GM19395 (cell line): ENCODE results near the gene CABP4.
"Not testable (repeated sequence)": the region's sequence is repeated elsewhere in the genome, so short reads cannot be mapped to it uniquely, and the experiment has no call there.

Experiments
- ATAC-seq: cut with Tn5 transposase; IDR thresholded peaks from one replicate; pipeline ENCODE4 v1.9.1; 2021; ENCODE audit warnings: mild to moderate bottlenecking, moderate library complexity; ENCODE audit not compliant: unreplicated experiment

The CABP4 gene

DNA sequence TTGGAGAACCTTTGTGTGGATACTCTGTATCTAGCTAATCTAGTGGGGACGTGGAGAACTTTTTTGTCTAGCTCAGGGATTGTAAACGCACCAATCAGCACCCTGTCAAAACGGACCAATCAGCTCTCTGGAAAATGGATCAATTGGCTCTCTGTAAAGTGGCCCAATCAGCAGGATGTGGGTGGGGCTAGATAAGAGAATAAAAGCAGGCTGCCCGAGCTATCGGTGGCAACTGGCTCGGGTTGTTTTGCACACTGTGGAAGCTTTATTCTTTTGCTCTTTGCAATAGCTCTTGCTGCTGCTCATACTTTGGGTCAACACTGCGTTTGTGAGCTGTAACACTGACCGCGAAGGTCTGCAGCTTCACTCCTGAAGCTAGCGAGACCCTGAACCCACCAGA lies 21.5 kb downstream of the CABP4 start:
- ATAC-seq, result not testable (repeated sequence)

DNA sequence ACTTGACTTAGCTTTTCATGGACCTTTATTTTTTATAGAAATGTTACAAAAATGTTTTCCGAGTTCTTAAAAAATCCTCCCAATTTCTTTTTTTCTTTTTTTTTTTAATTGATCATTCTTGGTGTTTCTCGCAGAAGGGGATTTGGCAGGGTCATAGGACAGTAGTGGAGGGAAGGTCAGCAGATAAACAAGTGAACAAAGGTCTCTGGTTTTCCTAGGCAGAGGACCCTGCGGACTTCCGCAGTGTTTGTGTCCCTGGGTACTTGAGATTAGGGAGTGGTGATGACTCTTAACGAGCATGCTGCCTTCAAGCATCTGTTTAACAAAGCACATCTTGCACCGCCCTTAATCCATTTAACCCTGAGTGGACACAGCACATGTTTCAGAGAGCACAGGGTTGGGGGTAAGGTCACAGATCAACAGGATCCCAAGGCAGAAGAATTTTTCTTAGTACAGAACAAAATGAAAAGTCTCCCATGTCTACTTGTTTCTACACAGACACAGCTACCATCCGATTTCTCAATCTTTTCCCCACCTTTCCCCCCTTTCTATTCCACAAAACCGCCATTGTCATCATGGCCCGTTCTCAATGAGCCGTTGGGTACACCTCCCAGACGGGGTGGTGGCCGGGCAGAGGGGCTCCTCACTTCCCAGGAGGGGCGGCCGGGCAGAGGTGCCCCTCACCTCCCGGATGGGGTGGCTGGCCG lies 22.3 kb downstream of the CABP4 start:
- ATAC-seq, result not testable (repeated sequence)

DNA sequence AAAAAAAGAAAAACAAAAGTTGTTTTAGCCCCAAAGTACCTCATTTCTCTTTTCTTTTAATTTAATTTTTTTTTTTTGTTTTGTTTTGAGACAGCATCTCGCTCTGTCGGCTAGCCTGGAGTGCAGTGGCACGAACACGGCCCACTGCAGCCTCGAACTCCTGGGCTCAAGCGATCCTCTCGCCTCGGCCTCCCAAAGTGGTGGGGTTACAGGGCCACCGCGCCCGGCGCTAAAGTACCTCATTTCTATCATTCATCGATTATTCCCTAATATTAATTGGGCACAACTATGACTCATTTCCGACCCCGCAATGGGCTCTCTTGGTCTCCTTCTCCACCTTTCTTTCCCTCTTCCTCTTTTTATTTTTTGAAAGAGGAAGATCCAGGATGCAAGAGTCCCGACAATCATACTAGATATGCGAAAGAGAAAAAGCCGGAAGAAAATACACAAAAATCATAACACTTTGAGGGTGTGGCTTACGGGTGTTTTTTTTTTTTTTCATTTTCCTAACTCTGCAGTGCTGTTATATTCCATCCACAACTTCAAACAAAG lies 27.2 kb downstream of the CABP4 start:
- peak; percentile 1 for ATAC-seq

DNA sequence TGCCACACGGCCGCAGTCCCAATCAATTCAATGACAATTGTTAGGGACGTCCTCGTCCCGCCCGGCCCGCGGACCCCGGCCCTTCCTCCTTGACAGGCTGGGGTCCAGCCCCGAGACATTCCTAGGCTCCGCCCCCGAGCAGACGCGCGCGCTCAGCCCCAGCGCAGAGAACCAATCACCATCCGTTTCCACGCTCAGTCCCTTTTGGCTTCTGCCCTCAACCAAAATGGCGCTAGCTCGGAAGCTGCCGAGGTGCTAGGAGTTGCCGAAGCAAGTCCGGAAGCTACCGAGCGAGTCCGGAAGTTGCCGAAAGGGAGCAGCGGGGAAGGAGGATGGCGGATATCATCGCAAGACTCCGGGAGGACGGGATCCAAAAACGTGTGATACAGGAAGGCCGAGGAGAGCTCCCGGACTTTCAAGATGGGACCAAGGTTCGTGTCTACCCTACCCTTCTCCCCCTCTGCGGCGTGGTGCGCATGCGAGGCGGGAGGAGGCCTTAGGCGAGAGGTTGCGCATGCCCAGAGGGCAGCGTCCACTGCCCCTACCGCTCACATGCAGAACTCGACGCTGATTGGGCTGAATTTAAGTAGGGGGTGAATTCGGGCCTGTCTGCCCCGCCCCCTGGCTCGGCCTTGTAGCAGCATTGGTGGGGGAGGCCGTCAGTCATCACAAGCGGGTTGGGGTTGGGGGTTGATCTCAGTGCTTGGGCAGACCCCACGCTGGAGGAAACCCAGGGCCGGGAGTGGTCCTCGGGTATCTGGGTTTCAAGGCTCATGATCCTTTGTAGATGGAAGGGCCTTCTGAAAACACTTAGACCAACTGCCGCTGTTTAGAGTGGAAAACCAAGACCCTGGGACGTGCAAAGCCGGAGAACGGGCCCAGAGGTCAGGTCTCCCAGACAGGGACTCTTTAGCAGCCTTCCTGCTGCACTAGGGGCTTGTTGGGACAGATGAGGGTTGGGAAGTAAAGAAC lies 28.0 kb downstream of the CABP4 start, which contains the start of gene AIP:
TSS of gene AIP (plus strand) at position 200 of the 972 bp plus-strand sequence. CDS start at position 333, 133 bp downstream.
- peak; percentile 72 for ATAC-seq

DNA sequence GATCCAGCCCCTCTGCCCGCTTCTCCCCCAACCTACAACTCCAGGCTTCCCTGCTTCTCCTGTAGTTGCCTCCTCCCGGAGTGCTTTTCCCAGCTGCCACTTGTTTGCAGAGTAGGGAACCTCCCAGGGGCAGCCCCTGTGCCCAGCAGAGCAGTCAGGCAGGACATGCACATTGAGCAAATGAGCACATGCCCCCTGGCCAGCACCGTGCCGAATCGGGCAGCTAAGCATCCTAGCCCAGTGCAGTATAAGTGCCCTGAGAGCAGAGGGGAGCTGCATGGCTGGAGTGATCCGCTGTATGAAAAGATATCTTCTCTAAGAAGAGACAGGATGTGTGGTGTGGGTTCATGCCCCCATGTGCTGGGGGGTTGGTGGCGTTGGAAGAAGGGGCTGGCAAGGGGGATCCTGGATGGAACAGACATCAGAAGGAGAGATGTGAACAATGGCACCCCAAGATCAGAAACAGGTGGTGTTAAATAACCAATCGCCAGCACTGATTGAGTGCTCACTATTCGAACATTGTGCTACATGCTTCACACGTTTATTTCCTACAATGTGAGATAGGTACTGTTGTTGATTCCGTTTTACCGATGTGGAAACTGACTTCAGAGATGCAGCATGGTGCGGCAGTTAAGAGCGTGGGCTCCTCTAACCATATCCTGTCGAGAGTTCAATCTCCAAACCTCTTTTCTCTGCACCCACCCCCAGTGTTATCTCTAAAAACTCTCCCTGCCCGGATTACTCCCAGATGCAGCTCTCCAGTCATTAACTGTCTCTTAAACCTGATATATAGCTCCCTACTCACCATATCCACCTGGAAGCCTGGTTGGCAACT lies 28.9 kb downstream of the CABP4 start:
- ATAC-seq, result no peak

DNA sequence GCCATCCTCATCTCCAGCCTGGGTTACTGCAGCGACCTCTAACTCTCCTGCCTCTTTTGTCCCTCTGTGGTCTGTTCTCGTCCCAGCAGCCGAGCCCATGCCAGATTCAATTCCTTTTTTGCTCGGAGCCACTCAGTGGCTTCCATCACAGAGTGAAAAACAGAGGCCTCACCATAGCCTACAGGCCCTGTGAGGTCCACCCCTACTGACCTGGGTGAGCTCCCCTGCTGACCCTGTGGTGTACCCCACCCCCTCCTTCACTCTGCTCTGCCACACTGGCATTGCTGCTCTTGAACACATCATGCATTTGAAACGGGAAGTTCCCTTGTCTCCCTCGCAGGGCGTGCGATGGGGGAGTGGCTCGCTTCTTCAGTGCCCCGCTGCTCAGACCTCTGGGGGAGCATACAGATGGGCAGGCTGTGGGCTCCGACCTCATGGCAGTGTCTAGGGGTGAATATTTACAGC lies 29.7 kb downstream of the CABP4 start:
- no peak for ATAC-seq

DNA sequence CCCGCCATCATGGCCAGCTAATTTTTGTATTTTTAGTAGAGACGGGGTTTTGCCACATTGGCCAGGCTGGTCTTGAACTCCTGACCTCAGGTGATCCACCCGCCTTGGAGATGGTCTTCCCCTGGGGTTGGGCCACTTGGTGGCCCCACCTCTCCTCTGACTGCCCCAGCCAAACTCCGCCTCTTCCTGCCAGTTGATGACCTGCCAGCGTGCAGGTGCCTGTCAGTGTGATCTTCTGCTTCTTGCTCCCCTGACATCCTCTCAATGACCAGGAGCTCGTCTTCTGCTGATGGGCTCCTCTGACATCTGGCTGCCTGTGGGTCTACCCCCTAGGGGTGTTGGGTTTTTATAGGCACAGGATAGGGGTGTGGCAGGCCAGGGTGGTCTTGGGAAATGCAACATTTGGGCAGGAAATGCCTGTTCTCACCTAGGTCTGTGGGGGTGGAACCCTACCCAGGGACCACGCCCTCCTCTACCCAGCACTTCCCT lies 30.8 kb downstream of the CABP4 start:
- not testable (repeated sequence) for ATAC-seq

DNA sequence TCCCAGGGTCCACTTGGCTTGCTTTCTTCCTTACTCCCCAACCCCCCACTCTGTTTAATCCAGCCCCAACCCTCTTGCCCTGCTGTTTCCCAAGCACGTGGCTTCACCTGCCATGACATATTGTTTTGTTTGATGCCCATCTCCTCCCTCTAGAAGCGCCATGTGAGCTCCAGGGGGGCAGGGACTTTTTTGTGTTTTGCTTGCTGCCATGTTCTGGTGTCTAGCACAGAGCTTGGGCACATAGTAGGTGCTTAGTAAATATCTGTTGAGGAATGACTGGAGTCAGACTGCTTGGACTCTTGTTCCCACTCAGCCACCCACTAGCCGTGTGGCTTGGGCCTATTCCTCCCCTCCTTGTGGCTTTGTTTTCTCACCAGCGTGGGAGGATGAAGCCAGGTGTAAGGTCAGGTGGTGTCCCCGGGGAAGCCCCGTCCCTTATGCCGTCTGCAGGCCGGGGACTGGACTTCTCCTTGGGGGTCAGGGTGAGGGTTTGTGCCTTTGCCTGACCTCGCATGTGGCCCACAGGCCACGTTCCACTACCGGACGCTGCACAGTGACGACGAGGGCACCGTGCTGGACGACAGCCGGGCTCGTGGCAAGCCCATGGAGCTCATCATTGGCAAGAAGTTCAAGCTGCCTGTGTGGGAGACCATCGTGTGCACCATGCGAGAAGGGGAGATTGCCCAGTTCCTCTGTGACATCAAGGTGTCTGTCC lies 31.5 kb downstream of the CABP4 start:
- ATAC-seq, result no peak

DNA sequence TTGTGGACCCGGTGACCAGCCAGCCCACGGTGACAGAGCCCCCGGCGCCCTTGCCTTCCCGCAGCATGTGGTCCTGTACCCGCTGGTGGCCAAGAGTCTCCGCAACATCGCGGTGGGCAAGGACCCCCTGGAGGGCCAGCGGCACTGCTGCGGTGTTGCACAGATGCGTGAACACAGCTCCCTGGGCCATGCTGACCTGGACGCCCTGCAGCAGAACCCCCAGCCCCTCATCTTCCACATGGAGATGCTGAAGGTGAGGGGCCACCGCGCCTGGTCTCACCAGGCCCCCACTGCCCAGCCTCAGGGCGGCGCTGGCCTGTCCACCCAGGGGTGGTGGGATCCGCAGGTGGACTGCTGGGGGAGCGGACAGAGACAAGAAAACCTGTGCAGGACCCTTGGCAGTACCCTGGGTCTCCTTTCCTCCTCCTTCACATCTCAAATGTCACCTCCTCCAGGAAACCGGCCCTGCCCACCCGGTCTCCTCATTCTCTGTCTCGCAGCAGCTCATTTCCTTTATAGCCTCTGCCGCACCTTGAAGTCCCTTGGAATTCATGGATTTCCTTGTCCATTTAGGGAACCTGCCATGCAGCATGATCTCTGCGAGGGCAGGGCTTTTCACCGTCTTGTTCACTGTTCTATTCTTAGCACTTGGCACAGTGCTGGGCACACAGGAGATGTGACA lies 34.2 kb downstream of the CABP4 start:
- no peak for ATAC-seq

DNA sequence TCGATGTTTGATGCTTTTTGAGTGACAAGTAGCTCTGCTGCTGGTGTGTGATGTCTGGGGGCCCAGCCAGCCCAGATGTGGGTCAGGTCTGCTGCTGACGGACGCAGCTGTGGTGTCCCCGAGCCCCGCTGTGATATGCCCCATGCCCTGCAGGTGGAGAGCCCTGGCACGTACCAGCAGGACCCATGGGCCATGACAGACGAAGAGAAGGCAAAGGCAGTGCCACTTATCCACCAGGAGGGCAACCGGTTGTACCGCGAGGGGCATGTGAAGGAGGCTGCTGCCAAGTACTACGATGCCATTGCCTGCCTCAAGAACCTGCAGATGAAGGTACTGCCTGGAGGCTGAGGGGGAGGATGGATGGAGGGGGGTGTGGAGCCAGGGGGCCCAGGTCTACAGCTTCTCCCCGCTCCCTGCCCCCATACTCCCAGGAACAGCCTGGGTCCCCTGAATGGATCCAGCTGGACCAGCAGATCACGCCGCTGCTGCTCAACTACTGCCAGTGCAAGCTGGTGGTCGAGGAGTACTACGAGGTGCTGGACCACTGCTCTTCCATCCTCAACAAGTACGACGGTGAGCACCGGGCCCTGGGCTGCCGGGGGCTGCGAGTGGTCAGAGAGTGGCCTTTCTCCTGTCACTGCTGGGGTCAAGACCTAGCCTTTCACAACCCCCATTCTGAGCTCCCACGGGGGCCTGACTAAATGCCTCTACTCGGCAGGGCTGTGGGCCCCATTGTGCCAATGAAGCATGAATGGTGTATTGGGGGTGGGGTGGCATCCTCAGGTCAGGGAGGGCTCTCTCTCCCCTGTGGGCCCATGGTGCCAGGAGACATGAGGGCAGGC lies 35.0 kb downstream of the CABP4 start:
- no peak for ATAC-seq

DNA sequence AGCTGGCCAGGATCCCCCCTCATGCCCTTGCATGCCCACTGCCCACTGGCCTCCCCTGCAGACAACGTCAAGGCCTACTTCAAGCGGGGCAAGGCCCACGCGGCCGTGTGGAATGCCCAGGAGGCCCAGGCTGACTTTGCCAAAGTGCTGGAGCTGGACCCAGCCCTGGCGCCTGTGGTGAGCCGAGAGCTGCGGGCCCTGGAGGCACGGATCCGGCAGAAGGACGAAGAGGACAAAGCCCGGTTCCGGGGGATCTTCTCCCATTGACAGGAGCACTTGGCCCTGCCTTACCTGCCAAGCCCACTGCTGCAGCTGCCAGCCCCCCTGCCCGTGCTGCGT lies 35.5 kb downstream of the CABP4 start:
- ATAC-seq, result no peak

DNA sequence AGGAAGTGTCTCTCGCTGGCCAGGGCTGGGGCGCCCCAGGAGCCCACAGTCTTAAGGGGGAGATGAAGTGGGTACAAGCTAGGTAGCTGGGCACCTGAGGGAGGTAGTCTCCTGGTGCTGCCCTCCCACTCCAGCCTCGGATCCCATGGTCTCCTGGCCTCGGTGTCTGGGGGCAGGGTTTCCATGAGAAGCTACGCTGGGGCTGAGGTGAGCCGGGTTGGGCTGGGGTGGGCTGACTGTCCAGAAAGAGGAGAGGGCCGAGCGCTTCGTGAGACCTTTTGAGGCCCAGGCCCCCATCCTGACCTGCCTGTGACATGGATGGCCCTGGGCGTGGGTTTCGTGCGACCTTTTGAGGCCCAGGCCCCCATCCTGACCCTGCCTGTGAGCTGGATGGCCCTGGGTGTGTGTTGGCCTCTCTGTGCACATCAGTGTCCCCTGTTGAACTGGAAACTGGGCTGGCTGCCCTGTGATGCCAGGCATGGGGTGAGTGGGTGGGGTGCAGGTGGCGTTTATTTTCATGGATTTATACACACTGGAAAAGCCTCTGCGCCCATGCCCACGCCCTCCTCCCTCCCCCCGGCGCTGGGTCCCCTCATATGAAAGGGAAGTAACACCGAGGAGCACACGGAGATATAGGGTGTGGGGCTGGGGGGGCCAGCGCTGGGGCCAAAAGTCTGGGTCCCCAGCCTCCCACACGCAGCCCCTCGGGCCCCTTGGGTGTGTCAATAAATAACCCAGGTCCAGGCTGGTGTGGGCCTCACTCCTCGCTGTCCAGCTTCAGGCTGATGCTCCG lies 36.3 kb downstream of the CABP4 start:
- ATAC-seq, result no peak

DNA sequence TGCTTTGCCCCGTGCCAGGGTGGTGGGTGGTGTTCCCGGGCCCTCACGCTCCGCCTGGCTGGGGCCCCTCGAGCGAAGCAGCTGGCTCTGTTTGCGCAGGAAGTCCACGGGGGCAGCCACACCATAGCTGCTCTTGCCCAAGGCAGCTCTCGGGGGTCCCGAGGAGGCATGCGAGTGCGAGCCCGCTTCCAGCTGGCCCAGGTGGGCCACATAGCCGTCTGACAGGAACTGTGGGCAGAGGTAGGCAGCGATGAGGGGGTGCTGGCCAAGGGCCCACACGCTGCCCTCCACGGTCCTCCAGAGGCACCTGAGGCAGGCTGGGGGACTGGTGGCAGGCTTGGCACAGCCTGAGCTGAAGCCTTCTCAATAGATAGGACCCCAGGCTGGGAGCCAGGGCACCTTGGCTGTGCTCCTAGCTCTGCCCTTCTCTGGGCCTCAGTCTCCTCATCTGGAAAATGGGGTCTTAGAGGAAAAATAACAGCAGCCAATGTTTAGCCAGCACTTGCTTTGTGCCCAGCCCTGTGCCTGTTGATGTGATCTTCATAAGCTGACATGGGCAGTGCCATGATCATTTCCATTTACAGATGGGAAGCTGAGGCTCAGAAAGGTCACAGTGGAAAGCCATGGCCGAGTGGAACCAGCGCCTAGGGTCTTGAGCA lies 37.0 kb downstream of the CABP4 start:
- no peak for ATAC-seq

DNA sequence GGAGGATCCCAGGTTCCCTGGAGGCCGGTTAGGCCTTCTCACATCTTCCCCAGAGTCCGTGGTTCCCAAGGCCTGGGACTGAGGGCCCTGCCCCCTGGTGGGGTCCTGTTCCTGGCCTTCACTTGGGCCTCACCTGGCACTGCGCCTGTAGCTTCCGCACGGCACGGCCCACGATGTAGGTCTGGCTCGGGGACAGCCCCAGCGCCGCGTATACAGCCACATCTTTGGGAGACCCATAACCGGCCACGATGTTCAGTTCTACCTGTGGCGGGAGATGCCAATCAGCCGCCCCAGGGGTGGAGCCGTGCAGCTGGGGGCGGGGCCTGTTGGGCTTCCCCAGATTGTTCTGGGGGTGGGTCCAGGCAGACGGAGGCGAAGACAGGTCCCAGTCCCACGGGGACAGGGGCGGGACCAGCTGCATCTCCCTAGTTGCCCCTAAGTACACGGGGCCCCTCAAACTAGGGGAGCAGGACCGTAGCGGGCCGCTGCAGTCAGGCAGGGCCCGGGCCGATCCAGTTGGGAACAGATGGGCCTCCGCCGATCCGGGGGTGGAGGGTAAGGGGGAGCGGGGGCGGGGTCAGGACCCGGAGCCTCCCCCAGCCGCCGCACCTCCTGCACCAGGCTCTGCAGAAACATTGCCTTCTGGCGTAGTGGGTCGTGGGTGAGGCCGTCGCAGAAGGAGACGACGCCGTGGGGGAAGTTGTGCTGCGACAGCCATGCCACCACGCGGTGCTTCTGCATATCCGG lies 37.8 kb downstream of the CABP4 start:
- no peak for ATAC-seq

DNA sequence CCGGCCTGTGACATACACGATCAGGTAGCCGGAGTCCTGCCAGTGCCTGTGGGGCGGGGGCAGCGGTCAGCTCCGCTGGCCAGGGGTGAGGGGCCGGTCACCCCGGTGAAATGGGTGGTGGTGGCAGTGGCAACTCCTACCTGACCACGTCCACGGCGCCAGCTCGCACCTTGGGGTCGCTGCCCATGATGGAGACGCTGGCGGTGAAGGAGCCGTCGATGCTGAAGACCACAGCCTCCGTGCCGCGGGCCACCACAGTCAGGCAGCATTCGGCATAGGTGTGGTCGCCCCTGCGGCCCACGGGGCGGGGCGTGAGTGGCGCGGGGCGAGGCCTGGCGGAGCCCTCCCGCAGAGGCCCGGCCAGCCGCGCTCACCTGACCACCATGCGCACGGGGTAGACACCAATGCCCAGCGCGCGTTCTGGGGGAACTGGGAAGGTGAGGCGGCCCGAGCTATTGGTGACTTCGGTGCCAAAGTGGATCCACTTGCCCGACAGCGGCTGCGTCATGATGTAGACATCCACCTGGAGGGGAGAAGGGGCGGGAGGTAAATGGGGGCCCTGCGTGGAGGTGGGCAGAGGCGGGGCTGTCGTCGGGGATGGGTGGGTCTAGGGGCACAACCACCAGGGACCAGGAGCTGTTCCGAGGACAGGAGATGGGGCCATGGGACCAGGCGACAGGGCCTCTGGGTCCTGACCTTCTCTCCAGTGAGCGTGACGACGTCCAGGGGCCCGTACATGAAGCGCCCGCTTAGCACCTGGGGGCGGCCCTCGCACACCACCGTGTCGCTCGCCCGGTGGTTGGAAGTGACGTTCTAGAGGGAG lies 38.6 kb downstream of the CABP4 start:
- no peak for ATAC-seq
